GM12878 (cell line): ENCODE measurements around the gene ZNF30. TPM values are rescaled to one million over a fixed set of nuclear protein-coding genes. Genes with fewer than 3 reads are reported as not detected.
A peak's percentile ranks its signal among the peaks of the same experiment; 100 is the strongest.

ENCODE experiments used
- ASH2L ChIP-seq: fragments of 300-600, 200-600 bp; sonication (generic); IDR thresholded peaks from 2 replicates; pipeline ENCODE4 v1.6.1; 2017; ENCODE audit warnings: low read depth, mild to moderate bottlenecking, borderline replicate concordance
- BMI1 ChIP-seq: fragments of 450-650 bp; IDR thresholded peaks from 2 replicates; pipeline ENCODE4 v1.6.1; 2016; ENCODE audit warnings: mild to moderate bottlenecking, moderate library complexity, borderline replicate concordance
- CHD1 ChIP-seq: IDR thresholded peaks from 2 replicates; pipeline ENCODE4 v1.6.1; 2012; ENCODE audit warnings: low read depth, low read length, improper control_type of control experiment
- HDAC6 ChIP-seq: fragments of 200-600 bp; sonication (generic); IDR thresholded peaks from one replicate; pipeline ENCODE4 v1.8.0; 2017; ENCODE audit warnings: antibody characterized with exemption; ENCODE audit not compliant: unreplicated experiment
- JUNB ChIP-seq: IDR thresholded peaks from 2 replicates; pipeline ENCODE4 v1.6.1; 2016; ENCODE audit warnings: antibody characterized with exemption, mild to moderate bottlenecking
- KLF5 ChIP-seq: fragments of 450-650 bp; IDR thresholded peaks from 2 replicates; pipeline ENCODE4 v1.6.1; 2014; ENCODE audit warnings: mild to moderate bottlenecking; ENCODE audit not compliant: partially characterized antibody
- RELA ChIP-seq: fragments of 450-650 bp; IDR thresholded peaks from 2 replicates; pipeline ENCODE4 v1.8.0; 2014; ENCODE audit warnings: borderline replicate concordance; ENCODE audit not compliant: partially characterized antibody
- WRNIP1 ChIP-seq: IDR thresholded peaks from 2 replicates; pipeline ENCODE4 v1.6.1; 2011; ENCODE audit warnings: low read depth, low read length, improper control_type of control experiment, borderline replicate concordance
- polyA plus RNA-seq, 11 experiments: library from polyadenylated mRNA; depleted of rRNA in 4 of 11; unstranded in 6 of 11; stranded (reverse) in 5 of 11; fragments of >200 nt; fragmentation: Nextera tagmentation in 4 of 11; fragmentation: Illumina TruSeq in 1 of 11; extraction: Ambion mirVana in 4 of 11; extraction: Trizol in 1 of 11; gene quantifications; 1 replicate in 1 of 11; 2 replicates in 10 of 11; pipeline versions ENCODE4 v1.2.1 to v1.2.3, GENCODE V29; 2011 to 2016; ENCODE audit warnings: inconsistent platforms in 2 of 11, missing spikeins in 2 of 11, low read depth in 1 of 11
- total RNA-seq, 4 experiments: library from RNA; depleted of rRNA in 3 of 4; stranded (reverse); fragments of >200 nt in 3 of 4; fragmentation: Illumina TruSeq in 1 of 4; extraction: Trizol in 1 of 4; gene quantifications; 2 replicates each; pipeline versions ENCODE4 v1.2.1 to v1.2.3, GENCODE V29; 2013 to 2021
- TF ChIP-seq, protein P1 (sequence below): fragments of 450-650 bp; formaldehyde crosslinking; IDR thresholded peaks from 2 replicates; pipeline ENCODE4 v1.4.0; 2020; ENCODE audit warnings: mild to moderate bottlenecking, moderate library complexity
- TF ChIP-seq, protein P2 (sequence below): IDR thresholded peaks from 2 replicates; pipeline ENCODE4 v1.6.1; 2011; ENCODE audit warnings: low read depth, low read length, improper control_type of control experiment, borderline replicate concordance
- TF ChIP-seq, protein P3 (sequence below): fragments of 450-650 bp; IDR thresholded peaks from 2 replicates; pipeline ENCODE4 v1.6.1; 2017; ENCODE audit warnings: mild to moderate bottlenecking, moderate library complexity
- TF ChIP-seq, protein P4 (sequence below): fragments of 450-650 bp; IDR thresholded peaks from 2 replicates; pipeline ENCODE4 v1.6.1; 2017; ENCODE audit warnings: antibody characterized with exemption, mild to moderate bottlenecking, moderate library complexity
- TF ChIP-seq, protein P5 (sequence below): fragments of 450-650 bp; IDR thresholded peaks from 2 replicates; pipeline ENCODE4 v1.6.1; 2017; ENCODE audit warnings: mild to moderate bottlenecking, moderate library complexity

Gene ZNF30
- total and polyA plus RNA-seq, 10 of the 15 experiments (the other 5 are each of a cell fraction or from before 2014, with no cell fraction given) = 0.85 to 2.3 (median 1.3) TPM

DNA sequence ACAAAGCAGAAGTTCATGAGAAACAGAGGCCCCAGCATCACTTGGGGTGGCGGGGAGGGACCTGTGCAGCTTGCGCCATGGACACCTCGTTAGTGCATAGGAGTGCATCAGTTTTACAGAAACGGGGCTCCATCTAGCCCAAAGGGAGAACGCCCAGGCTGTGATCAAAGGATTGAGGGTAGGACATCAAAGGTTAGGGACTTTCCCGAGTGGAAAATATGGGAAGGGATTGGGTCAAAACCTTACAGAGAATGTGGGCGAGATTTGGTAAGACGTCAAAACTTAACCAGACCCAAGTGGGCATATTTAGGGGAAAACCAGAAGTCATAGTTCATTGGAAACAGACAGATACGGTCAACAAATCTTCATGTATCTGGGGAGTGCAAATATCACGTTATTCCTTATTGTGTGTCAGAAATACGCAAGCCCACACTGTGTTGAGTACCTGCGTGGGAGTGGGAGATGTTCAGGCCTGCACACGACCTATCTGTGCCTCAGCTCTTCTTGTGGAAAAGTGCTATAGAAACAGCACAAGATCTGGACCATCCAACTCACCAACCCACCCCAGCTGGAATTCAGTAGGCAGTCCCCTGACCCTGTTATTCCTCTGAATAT is 64.0 kb downstream of the ZNF30 start (continued):
- TF ChIP-seq, protein P1, sequence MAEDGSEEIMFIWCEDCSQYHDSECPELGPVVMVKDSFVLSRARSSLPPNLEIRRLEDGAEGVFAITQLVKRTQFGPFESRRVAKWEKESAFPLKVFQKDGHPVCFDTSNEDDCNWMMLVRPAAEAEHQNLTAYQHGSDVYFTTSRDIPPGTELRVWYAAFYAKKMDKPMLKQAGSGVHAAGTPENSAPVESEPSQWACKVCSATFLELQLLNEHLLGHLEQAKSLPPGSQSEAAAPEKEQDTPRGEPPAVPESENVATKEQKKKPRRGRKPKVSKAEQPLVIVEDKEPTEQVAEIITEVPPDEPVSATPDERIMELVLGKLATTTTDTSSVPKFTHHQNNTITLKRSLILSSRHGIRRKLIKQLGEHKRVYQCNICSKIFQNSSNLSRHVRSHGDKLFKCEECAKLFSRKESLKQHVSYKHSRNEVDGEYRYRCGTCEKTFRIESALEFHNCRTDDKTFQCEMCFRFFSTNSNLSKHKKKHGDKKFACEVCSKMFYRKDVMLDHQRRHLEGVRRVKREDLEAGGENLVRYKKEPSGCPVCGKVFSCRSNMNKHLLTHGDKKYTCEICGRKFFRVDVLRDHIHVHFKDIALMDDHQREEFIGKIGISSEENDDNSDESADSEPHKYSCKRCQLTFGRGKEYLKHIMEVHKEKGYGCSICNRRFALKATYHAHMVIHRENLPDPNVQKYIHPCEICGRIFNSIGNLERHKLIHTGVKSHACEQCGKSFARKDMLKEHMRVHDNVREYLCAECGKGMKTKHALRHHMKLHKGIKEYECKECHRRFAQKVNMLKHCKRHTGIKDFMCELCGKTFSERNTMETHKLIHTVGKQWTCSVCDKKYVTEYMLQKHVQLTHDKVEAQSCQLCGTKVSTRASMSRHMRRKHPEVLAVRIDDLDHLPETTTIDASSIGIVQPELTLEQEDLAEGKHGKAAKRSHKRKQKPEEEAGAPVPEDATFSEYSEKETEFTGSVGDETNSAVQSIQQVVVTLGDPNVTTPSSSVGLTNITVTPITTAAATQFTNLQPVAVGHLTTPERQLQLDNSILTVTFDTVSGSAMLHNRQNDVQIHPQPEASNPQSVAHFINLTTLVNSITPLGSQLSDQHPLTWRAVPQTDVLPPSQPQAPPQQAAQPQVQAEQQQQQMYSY = no peak
- TF ChIP-seq BMI1 (peak; percentile 60; the same call in 1 of the 2 replicates), WRNIP1 (no peak), KLF5 (peak; percentile 74), ASH2L (no peak), RELA (peak; percentile 97), JUNB (peak; percentile 28; the same call in 1 of the 2 replicates), HDAC6 (no peak), CHD1 (no peak)
- TF ChIP-seq, protein P2, sequence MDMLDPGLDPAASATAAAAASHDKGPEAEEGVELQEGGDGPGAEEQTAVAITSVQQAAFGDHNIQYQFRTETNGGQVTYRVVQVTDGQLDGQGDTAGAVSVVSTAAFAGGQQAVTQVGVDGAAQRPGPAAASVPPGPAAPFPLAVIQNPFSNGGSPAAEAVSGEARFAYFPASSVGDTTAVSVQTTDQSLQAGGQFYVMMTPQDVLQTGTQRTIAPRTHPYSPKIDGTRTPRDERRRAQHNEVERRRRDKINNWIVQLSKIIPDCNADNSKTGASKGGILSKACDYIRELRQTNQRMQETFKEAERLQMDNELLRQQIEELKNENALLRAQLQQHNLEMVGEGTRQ = no peak
- TF ChIP-seq, protein P3, sequence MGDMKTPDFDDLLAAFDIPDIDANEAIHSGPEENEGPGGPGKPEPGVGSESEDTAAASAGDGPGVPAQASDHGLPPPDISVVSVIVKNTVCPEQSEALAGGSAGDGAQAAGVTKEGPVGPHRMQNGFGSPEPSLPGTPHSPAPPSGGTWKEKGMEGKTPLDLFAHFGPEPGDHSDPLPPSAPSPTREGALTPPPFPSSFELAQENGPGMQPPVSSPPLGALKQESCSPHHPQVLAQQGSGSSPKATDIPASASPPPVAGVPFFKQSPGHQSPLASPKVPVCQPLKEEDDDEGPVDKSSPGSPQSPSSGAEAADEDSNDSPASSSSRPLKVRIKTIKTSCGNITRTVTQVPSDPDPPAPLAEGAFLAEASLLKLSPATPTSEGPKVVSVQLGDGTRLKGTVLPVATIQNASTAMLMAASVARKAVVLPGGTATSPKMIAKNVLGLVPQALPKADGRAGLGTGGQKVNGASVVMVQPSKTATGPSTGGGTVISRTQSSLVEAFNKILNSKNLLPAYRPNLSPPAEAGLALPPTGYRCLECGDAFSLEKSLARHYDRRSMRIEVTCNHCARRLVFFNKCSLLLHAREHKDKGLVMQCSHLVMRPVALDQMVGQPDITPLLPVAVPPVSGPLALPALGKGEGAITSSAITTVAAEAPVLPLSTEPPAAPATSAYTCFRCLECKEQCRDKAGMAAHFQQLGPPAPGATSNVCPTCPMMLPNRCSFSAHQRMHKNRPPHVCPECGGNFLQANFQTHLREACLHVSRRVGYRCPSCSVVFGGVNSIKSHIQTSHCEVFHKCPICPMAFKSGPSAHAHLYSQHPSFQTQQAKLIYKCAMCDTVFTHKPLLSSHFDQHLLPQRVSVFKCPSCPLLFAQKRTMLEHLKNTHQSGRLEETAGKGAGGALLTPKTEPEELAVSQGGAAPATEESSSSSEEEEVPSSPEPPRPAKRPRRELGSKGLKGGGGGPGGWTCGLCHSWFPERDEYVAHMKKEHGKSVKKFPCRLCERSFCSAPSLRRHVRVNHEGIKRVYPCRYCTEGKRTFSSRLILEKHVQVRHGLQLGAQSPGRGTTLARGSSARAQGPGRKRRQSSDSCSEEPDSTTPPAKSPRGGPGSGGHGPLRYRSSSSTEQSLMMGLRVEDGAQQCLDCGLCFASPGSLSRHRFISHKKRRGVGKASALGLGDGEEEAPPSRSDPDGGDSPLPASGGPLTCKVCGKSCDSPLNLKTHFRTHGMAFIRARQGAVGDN = no peak
- TF ChIP-seq, protein P4, sequence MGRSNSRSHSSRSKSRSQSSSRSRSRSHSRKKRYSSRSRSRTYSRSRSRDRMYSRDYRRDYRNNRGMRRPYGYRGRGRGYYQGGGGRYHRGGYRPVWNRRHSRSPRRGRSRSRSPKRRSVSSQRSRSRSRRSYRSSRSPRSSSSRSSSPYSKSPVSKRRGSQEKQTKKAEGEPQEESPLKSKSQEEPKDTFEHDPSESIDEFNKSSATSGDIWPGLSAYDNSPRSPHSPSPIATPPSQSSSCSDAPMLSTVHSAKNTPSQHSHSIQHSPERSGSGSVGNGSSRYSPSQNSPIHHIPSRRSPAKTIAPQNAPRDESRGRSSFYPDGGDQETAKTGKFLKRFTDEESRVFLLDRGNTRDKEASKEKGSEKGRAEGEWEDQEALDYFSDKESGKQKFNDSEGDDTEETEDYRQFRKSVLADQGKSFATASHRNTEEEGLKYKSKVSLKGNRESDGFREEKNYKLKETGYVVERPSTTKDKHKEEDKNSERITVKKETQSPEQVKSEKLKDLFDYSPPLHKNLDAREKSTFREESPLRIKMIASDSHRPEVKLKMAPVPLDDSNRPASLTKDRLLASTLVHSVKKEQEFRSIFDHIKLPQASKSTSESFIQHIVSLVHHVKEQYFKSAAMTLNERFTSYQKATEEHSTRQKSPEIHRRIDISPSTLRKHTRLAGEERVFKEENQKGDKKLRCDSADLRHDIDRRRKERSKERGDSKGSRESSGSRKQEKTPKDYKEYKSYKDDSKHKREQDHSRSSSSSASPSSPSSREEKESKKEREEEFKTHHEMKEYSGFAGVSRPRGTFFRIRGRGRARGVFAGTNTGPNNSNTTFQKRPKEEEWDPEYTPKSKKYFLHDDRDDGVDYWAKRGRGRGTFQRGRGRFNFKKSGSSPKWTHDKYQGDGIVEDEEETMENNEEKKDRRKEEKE = no peak
- TF ChIP-seq, protein P5, sequence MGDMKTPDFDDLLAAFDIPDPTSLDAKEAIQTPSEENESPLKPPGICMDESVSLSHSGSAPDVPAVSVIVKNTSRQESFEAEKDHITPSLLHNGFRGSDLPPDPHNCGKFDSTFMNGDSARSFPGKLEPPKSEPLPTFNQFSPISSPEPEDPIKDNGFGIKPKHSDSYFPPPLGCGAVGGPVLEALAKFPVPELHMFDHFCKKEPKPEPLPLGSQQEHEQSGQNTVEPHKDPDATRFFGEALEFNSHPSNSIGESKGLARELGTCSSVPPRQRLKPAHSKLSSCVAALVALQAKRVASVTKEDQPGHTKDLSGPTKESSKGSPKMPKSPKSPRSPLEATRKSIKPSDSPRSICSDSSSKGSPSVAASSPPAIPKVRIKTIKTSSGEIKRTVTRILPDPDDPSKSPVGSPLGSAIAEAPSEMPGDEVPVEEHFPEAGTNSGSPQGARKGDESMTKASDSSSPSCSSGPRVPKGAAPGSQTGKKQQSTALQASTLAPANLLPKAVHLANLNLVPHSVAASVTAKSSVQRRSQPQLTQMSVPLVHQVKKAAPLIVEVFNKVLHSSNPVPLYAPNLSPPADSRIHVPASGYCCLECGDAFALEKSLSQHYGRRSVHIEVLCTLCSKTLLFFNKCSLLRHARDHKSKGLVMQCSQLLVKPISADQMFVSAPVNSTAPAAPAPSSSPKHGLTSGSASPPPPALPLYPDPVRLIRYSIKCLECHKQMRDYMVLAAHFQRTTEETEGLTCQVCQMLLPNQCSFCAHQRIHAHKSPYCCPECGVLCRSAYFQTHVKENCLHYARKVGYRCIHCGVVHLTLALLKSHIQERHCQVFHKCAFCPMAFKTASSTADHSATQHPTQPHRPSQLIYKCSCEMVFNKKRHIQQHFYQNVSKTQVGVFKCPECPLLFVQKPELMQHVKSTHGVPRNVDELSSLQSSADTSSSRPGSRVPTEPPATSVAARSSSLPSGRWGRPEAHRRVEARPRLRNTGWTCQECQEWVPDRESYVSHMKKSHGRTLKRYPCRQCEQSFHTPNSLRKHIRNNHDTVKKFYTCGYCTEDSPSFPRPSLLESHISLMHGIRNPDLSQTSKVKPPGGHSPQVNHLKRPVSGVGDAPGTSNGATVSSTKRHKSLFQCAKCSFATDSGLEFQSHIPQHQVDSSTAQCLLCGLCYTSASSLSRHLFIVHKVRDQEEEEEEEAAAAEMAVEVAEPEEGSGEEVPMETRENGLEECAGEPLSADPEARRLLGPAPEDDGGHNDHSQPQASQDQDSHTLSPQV = peak; percentile 56; the same call in 1 of the 2 replicates
